ENCODE data around the gene ZNHIT2.
"Not testable (repeated sequence)": the region's sequence is repeated elsewhere in the genome, so short reads cannot be mapped to it uniquely, and the experiment has no call there.

ZNHIT2 gene

GRCh38 chr11:65117206-65118096 lies at the start of gene ZNHIT2:
Gene ZNHIT2, minus strand, starts transcription at chr11:65117701. Its CDS starts 48 bp downstream, at chr11:65117653.
- peak; percentile 99 for DNase-seq (ENCODE audit: low spot score)

- DNase-seq (ENCODE audit: low spot score): no peak
Measured at GRCh38 chr11:65166893-65167292, 49.4 kb upstream of the ZNHIT2 start.

- DNase-seq (ENCODE audit: low spot score): no peak
Measured at GRCh38 chr11:65165410-65166317, 48.2 kb upstream of the ZNHIT2 start.

- no peak for DNase-seq (ENCODE audit: low spot score)
Measured at GRCh38 chr11:65163684-65164083, 46.2 kb upstream of the ZNHIT2 start.

GRCh38 chr11:65160643-65161042 lies 43.1 kb upstream of the ZNHIT2 start:
- DNase-seq (ENCODE audit: low spot score): no peak

GRCh38 chr11:65159012-65159411 lies 41.5 kb upstream of the ZNHIT2 start:
- DNase-seq (ENCODE audit: low spot score): peak; percentile 28

- no peak for DNase-seq (ENCODE audit: low spot score)
Measured at GRCh38 chr11:65157336-65157735, 39.8 kb upstream of the ZNHIT2 start.

- no peak for DNase-seq (ENCODE audit: low spot score)
Measured at GRCh38 chr11:65156926-65157325, 39.4 kb upstream of the ZNHIT2 start.

GRCh38 chr11:65156256-65156655 lies 38.8 kb upstream of the ZNHIT2 start:
- no peak for DNase-seq (ENCODE audit: low spot score)

- no peak for DNase-seq (ENCODE audit: low spot score)
Measured at GRCh38 chr11:65152122-65152521, 34.6 kb upstream of the ZNHIT2 start.

GRCh38 chr11:65151331-65151899 lies 33.9 kb upstream of the ZNHIT2 start:
- DNase-seq (ENCODE audit: low spot score): no peak

GRCh38 chr11:65150509-65151299 lies 33.2 kb upstream of the ZNHIT2 start:
- no peak for DNase-seq (ENCODE audit: low spot score)

GRCh38 chr11:65150131-65150508 lies 32.6 kb upstream of the ZNHIT2 start:
- DNase-seq (ENCODE audit: low spot score): not testable (repeated sequence)

GRCh38 chr11:65148657-65149056 lies 31.2 kb upstream of the ZNHIT2 start:
- no peak for DNase-seq (ENCODE audit: low spot score)

- DNase-seq (ENCODE audit: low spot score): no peak
Measured at GRCh38 chr11:65147352-65148075, 30.0 kb upstream of the ZNHIT2 start.

- DNase-seq (ENCODE audit: low spot score): no peak
Measured at GRCh38 chr11:65141896-65142494, 24.5 kb upstream of the ZNHIT2 start.

- no peak for DNase-seq (ENCODE audit: low spot score)
Measured at GRCh38 chr11:65136515-65137096, 19.1 kb upstream of the ZNHIT2 start.

- DNase-seq (ENCODE audit: low spot score): peak; percentile 7
Measured at GRCh38 chr11:65135633-65136145, 18.2 kb upstream of the ZNHIT2 start.

- DNase-seq (ENCODE audit: low spot score): peak; percentile 96
Measured at GRCh38 chr11:65134952-65135632, 17.6 kb upstream of the ZNHIT2 start.

Data from NAMALWA (cell line).